ENCODE measurements around the gene SMG6. TPM values are rescaled to one million over a fixed set of nuclear protein-coding genes. Genes with fewer than 3 reads are reported as not detected.

The SMG6 gene
- total and polyA plus RNA-seq, 2 of the 13 experiments (the other 11 are each of a cell fraction or from before 2014, with no cell fraction given), result 4.6 to 14.6 TPM

DNA sequence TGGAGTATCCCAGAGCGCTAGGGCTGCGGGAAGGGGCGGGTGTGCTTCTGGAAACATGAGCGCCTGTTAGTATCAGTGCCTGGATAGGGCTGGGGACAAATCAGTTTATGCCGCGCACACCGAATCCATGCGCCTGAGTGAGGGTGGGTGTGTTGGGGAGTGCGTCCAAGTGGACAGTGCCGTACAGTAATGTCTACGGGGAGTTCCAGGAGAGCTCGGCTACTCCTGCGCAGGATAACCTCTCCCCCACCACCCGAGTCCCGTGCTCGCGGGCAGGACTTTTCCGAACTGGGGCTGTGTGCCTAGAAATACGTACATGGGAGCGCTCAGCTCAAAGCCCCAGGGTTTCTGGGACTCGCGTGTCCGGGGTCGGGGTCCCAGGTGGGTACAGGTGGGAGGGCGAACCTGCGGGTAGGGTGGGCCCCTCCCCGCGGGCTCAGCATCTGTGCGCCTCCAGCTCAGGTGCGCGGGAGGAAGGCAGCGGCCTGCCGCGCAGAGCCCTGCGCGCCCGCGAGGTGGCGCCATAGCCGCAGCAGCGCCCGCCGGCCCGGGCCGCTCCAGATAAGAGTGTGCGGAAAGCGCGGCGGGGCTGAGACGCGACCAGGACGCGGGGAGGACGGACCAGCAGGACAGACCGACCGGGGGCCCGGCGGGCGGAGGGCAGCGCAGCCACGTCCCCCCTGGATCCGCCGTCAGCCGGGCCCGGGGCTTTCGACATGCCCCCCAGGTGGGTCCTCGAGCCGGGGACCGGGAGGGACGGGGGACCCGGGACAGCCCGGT, 248.9 kb downstream of the SMG6 start, which contains the start of gene HIC1 (continued):
- TF ChIP-seq GABPB1 (CRISPR knock-in tag; IDR thresholded peaks at IDR 0.05) (peak; percentile 35; the same call in 1 of the 2 replicates), CBFB (CRISPR knock-in tag; IDR thresholded peaks at IDR 0.05) (0 out of 2 replicates have a peak, but pooled peaks have one; percentile 43), MTF2 (CRISPR knock-in tag; IDR thresholded peaks at IDR 0.05; ENCODE audit: borderline replicate concordance) (peak; percentile 93), ZMYM4 (CRISPR knock-in tag; IDR thresholded peaks at IDR 0.05) (peak; percentile 39; the same call in 1 of the 2 replicates), ZNF879 (CRISPR knock-in tag; IDR thresholded peaks at IDR 0.05) (no peak), LCORL (IDR thresholded peaks at IDR 0.05) (no peak), LCORL (CRISPR knock-in tag; IDR thresholded peaks at IDR 0.05) (peak; percentile 53; the same call in 1 of the 2 replicates), ZNF343 (CRISPR knock-in tag; IDR thresholded peaks at IDR 0.05) (no peak), ETV5 (CRISPR knock-in tag; IDR thresholded peaks at IDR 0.05; ENCODE audit: borderline replicate concordance) (peak; percentile 33; the same call in 1 of the 2 replicates), THAP11 (CRISPR knock-in tag; IDR thresholded peaks at IDR 0.05) (peak; percentile 49; the same call in 1 of the 2 replicates), GMEB1 (CRISPR knock-in tag; IDR thresholded peaks at IDR 0.05; ENCODE audit: borderline replicate concordance) (no peak), RBM39 (IDR thresholded peaks at IDR 0.05; ENCODE audit: low read depth, low read length, poor library complexity, severe bottlenecking) (peak; percentile 46), BCL6 (CRISPR knock-in tag; IDR thresholded peaks at IDR 0.05) (0 out of 2 replicates have a peak, but pooled peaks have one; percentile 17), NCOA1 (CRISPR knock-in tag; IDR thresholded peaks at IDR 0.05) (no peak), LRRFIP1 (CRISPR knock-in tag; conservative IDR thresholded peaks at IDR 0.05) (no peak), FOXC1 (CRISPR knock-in tag; IDR thresholded peaks at IDR 0.05; ENCODE audit: borderline replicate concordance) (no peak), ZNF777 (CRISPR knock-in tag; IDR thresholded peaks at IDR 0.05) (peak; percentile 68), ZNF614 (CRISPR knock-in tag; IDR thresholded peaks at IDR 0.05; ENCODE audit: borderline replicate concordance) (no peak), TOE1 (CRISPR knock-in tag; IDR thresholded peaks at IDR 0.05) (no peak)
- TF ChIP-seq, protein P1, sequence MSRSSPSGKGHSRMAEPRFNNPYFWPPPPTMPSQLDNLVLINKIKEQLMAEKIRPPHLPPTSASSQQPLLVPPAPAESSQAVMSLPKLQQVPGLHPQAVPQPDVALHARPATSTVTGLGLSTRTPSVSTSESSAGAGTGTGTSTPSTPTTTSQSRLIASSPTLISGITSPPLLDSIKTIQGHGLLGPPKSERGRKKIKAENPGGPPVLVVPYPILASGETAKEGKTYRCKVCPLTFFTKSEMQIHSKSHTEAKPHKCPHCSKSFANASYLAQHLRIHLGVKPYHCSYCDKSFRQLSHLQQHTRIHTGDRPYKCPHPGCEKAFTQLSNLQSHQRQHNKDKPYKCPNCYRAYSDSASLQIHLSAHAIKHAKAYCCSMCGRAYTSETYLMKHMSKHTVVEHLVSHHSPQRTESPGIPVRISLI (CRISPR knock-in tag; IDR thresholded peaks at IDR 0.05; ENCODE audit: borderline replicate concordance), result 0 out of 2 replicates have a peak, but pooled peaks have one; percentile 10
- TF ChIP-seq, protein P2, sequence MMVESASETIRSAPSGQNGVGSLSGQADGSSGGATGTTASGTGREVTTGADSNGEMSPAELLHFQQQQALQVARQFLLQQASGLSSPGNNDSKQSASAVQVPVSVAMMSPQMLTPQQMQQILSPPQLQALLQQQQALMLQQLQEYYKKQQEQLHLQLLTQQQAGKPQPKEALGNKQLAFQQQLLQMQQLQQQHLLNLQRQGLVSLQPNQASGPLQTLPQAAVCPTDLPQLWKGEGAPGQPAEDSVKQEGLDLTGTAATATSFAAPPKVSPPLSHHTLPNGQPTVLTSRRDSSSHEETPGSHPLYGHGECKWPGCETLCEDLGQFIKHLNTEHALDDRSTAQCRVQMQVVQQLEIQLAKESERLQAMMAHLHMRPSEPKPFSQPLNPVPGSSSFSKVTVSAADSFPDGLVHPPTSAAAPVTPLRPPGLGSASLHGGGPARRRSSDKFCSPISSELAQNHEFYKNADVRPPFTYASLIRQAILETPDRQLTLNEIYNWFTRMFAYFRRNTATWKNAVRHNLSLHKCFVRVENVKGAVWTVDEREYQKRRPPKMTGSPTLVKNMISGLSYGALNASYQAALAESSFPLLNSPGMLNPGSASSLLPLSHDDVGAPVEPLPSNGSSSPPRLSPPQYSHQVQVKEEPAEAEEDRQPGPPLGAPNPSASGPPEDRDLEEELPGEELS (CRISPR knock-in tag; IDR thresholded peaks at IDR 0.05), result peak; percentile 29; the same call in 1 of the 2 replicates

Measured in HepG2 (cell line).